Hematopoietic multipotent progenitor cell treated with erythropoietin and hydrocortisone succinate and interleukin-3 and kit ligand, for 4 days (in vitro differentiated cells): ENCODE results near the gene HIF1AN.

Experiments
- DNase-seq: peaks from one replicate; pipeline ENCODE4 v3.0.0-alpha.2; 2015

Gene HIF1AN

GRCh38 chr10:100535715-100536353, at the start of gene HIF1AN:
Gene HIF1AN (plus strand): TSS chr10:100535943. CDS start chr10:100535959, 16 bp downstream.
- peak; percentile 99 for DNase-seq

- no peak for DNase-seq
Observed at GRCh38 chr10:100487529-100487928, 48.2 kb upstream of the HIF1AN start.

GRCh38 chr10:100489396-100489795, 46.3 kb upstream of the HIF1AN start:
- no peak for DNase-seq

GRCh38 chr10:100490531-100490930, 45.2 kb upstream of the HIF1AN start:
- DNase-seq: no peak

GRCh38 chr10:100496567-100496966, 39.2 kb upstream of the HIF1AN start:
- DNase-seq: no peak

GRCh38 chr10:100498059-100498458, 37.7 kb upstream of the HIF1AN start:
- DNase-seq: no peak

- DNase-seq: no peak
Observed at GRCh38 chr10:100501423-100501822, 34.3 kb upstream of the HIF1AN start.

GRCh38 chr10:100502926-100503494, 32.7 kb upstream of the HIF1AN start:
- no peak for DNase-seq

GRCh38 chr10:100504096-100504495, 31.6 kb upstream of the HIF1AN start:
- DNase-seq: no peak

GRCh38 chr10:100505164-100505563, 30.6 kb upstream of the HIF1AN start:
- no peak for DNase-seq

- DNase-seq: no peak
Observed at GRCh38 chr10:100506596-100507356, 29.0 kb upstream of the HIF1AN start.

- DNase-seq: no peak
Observed at GRCh38 chr10:100507357-100507732, 28.4 kb upstream of the HIF1AN start.

GRCh38 chr10:100508266-100508665, 27.5 kb upstream of the HIF1AN start:
- DNase-seq: no peak

GRCh38 chr10:100508691-100509150, 27.0 kb upstream of the HIF1AN start:
- DNase-seq: peak; percentile 90

GRCh38 chr10:100509241-100509840, 26.4 kb upstream of the HIF1AN start:
- DNase-seq: peak; percentile 18

- peak; percentile 92 for DNase-seq
Observed at GRCh38 chr10:100510533-100511308, 25.0 kb upstream of the HIF1AN start.

GRCh38 chr10:100515612-100516011, 20.1 kb upstream of the HIF1AN start:
- no peak for DNase-seq

- DNase-seq: peak; percentile 67
Observed at GRCh38 chr10:100516847-100517246, 18.9 kb upstream of the HIF1AN start.

GRCh38 chr10:100518761-100519241, 16.9 kb upstream of the HIF1AN start:
- DNase-seq: peak; percentile 78

GRCh38 chr10:100519311-100520051, 16.3 kb upstream of the HIF1AN start, which contains the start of gene SEC31B:
Gene SEC31B (minus strand): TSS chr10:100519861. CDS start chr10:100516952, 2,909 bp downstream.
- DNase-seq: no peak

GRCh38 chr10:100520811-100521210, 14.9 kb upstream of the HIF1AN start:
- DNase-seq: no peak
